ENCODE measurements around the gene PPTC7. TPM values are rescaled to one million over a fixed set of nuclear protein-coding genes. Genes with fewer than 3 reads are reported as not detected.

PPTC7 gene
- total and polyA plus RNA-seq, 2 of the 13 experiments (the other 11 are each of a cell fraction or from before 2014, with no cell fraction given): 4.8 to 12.3 TPM

DNA sequence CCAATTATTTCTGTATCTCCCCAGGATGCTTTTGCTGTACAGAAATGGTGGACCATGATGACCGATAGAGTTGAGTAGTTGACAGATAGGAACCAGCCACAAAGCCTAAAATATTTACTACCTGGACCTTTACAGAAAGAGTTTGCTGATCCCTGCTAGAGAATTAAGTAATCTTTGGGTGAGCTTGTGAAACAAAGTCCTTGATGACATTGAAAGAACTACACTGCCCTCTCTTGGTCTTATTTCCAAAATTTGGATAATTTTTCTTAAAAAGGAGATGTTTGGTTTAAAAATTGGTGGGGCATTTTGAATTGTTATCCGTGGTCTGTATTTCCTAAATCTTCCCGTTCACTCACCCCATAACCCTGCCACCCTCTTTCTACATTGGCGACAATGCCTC is 17.1 kb upstream of the PPTC7 start:
- Histone ChIP-seq H3K27me3 (ENCODE audit: control insufficient read depth in 1 of 2, insufficient read depth in 2 of 2, low read length in 2 of 2) (no peaks in the 10 kb centered on the region), H4K20me1 (ENCODE audit: insufficient read depth, low read length) (no peaks in the 10 kb centered on the region), H3K9me3 (ENCODE audit: low read length) (no peaks in the 10 kb centered on the region), H3K4me2 (ENCODE audit: low read depth, low read length) (0 out of 2 replicates have a peak overlapping the region, but pooled peaks have one; percentile 18), H3K36me3 (replicated peaks in 1 of 2; ENCODE audit: control insufficient read depth in 1 of 2, insufficient read depth in 2 of 2, low read length in 2 of 2) (no peaks in the 10 kb centered on the region), H3K4me1 (ENCODE audit: insufficient read depth, low read length) (peaks cover 15% of the 10 kb centered on the region), H2AFZ (ENCODE audit: low read length) (no peak overlapping the region), H3K27ac (ENCODE audit: extremely low read length, insufficient read depth, low read length) (no peak overlapping the region), H3K4me3 (replicated peaks in 1 of 3; ENCODE audit: insufficient read depth in 1 of 3, low read depth in 2 of 3, low read length in 3 of 3) (no peak overlapping the region), H3K79me2 (ENCODE audit: insufficient read depth, low read length) (no peaks in the 10 kb centered on the region), H3K9ac (ENCODE audit: insufficient read depth, low read depth, low read length) (no peak overlapping the region)
- ChIA-PET POLR2A (interaction anchor here (1.1 to 2.9 kb wide), 2 partner anchors 9 to 150 kb away, joined by 4 to 11 read pairs; partner anchors contain the start of gene ARPC3), CTCF (ENCODE audit: low intra/inter-chr PET ratio, low total read pairs) (interaction anchor here (1.2 to 5.2 kb wide), 6 partner anchors 47 to 150 kb away, joined by 3 to 171 read pairs (median 8); partner anchors contain the start of genes ARPC3, FAM216A and GPN3)
- WGBS (ENCODE audit: low lambda C conversion rate): 3% methylated on average over 4 of the region's 4 CpGs
- peak; percentile 70 for DNase-seq (ENCODE audit: low spot score)
- BruUV-seq (replicated peaks): no TSS peak
- in situ Hi-C loops (cut with HindIII; ENCODE audit: extremely low pct_ligation_motif_present, low pct_unique_long_range_greater_than_20kb): loop anchor here (5.0 kb wide), 2 partner anchors 88 to 148 kb away; partner anchors contain the start of gene ARPC3
- ATAC-seq: no peak; the same call in 2 of the 3 replicates
- intact Hi-C loops (cut with micrococcal nuclease; ENCODE audit: unreplicated experiment): loop anchor here (1.0 kb wide), 2 partner anchors 48 to 151 kb away; no protein-coding TSS in a partner anchor
- FAIRE-seq: no peak
- no peak for TF ChIP-seq CHD2 (IDR thresholded peaks at IDR 0.05; ENCODE audit: low read depth, low read length)
- TF ChIP-seq ZKSCAN1 (IDR thresholded peaks at IDR 0.05; ENCODE audit: low read length): 0 out of 2 replicates have a peak, but pooled peaks have one; percentile 33
- TF ChIP-seq, protein P1, sequence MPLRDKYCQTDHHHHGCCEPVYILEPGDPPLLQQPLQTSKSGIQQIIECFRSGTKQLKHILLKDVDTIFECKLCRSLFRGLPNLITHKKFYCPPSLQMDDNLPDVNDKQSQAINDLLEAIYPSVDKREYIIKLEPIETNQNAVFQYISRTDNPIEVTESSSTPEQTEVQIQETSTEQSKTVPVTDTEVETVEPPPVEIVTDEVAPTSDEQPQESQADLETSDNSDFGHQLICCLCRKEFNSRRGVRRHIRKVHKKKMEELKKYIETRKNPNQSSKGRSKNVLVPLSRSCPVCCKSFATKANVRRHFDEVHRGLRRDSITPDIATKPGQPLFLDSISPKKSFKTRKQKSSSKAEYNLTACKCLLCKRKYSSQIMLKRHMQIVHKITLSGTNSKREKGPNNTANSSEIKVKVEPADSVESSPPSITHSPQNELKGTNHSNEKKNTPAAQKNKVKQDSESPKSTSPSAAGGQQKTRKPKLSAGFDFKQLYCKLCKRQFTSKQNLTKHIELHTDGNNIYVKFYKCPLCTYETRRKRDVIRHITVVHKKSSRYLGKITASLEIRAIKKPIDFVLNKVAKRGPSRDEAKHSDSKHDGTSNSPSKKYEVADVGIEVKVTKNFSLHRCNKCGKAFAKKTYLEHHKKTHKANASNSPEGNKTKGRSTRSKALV (CRISPR knock-in tag; IDR thresholded peaks at IDR 0.05): no peak
- TF ChIP-seq CEBPG (CRISPR knock-in tag; IDR thresholded peaks at IDR 0.05): peak; percentile 98
- TF ChIP-seq THAP11 (CRISPR knock-in tag; IDR thresholded peaks at IDR 0.05): peak; percentile 52; the same call in 1 of the 2 replicates
- TF ChIP-seq, protein P2, sequence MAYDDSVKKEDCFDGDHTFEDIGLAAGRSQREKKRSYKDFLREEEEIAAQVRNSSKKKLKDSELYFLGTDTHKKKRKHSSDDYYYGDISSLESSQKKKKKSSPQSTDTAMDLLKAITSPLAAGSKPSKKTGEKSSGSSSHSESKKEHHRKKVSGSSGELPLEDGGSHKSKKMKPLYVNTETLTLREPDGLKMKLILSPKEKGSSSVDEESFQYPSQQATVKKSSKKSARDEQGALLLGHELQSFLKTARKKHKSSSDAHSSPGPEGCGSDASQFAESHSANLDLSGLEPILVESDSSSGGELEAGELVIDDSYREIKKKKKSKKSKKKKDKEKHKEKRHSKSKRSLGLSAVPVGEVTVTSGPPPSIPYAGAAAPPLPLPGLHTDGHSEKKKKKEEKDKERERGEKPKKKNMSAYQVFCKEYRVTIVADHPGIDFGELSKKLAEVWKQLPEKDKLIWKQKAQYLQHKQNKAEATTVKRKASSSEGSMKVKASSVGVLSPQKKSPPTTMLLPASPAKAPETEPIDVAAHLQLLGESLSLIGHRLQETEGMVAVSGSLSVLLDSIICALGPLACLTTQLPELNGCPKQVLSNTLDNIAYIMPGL (CRISPR knock-in tag; IDR thresholded peaks at IDR 0.05; ENCODE audit: borderline replicate concordance in 1 of 2, low read depth in 1 of 2): peak in 1 of 2 experiments; percentile 35; a peak in 1 of 4 replicates
- no peak for TF ChIP-seq ZFP41 (CRISPR knock-in tag; IDR thresholded peaks at IDR 0.05; ENCODE audit: borderline replicate concordance)
- TF ChIP-seq MATR3 (CRISPR knock-in tag; IDR thresholded peaks at IDR 0.05): no peak
- TF ChIP-seq NCOA2 (CRISPR knock-in tag; IDR thresholded peaks at IDR 0.05): 0 out of 2 replicates have a peak, but pooled peaks have one; percentile 26
- TF ChIP-seq, protein P3, sequence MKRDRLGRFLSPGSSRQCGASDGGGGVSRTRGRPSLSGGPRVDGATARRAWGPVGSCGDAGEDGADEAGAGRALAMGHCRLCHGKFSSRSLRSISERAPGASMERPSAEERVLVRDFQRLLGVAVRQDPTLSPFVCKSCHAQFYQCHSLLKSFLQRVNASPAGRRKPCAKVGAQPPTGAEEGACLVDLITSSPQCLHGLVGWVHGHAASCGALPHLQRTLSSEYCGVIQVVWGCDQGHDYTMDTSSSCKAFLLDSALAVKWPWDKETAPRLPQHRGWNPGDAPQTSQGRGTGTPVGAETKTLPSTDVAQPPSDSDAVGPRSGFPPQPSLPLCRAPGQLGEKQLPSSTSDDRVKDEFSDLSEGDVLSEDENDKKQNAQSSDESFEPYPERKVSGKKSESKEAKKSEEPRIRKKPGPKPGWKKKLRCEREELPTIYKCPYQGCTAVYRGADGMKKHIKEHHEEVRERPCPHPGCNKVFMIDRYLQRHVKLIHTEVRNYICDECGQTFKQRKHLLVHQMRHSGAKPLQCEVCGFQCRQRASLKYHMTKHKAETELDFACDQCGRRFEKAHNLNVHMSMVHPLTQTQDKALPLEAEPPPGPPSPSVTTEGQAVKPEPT (CRISPR knock-in tag; IDR thresholded peaks at IDR 0.05; ENCODE audit: low read depth): no peak
- no peak for TF ChIP-seq MEF2D (CRISPR knock-in tag; IDR thresholded peaks at IDR 0.05)
- TF ChIP-seq STAG1 (CRISPR knock-in tag; IDR thresholded peaks at IDR 0.05): peak; percentile 88
- no peak for TF ChIP-seq ZNF766 (CRISPR knock-in tag; IDR thresholded peaks at IDR 0.05; ENCODE audit: borderline replicate concordance)
- TF ChIP-seq SMC3 (IDR thresholded peaks at IDR 0.05; ENCODE audit: low read length): peak; percentile 89
- no peak for TF ChIP-seq RBAK (CRISPR knock-in tag; IDR thresholded peaks at IDR 0.05)
- TF ChIP-seq SMAD3 (CRISPR knock-in tag; IDR thresholded peaks at IDR 0.05): peak; percentile 66; the same call in 1 of the 2 replicates
- no peak for TF ChIP-seq ZNF629 (CRISPR knock-in tag; conservative IDR thresholded peaks at IDR 0.05)
- TF ChIP-seq ZSCAN22 (CRISPR knock-in tag; IDR thresholded peaks at IDR 0.05): no peak
- no peak for TF ChIP-seq ZNF343 (CRISPR knock-in tag; IDR thresholded peaks at IDR 0.05)
